Activated CD8-positive, alpha-beta T cell treated with anti-CD3 and anti-CD28 coated beads for 36 hours (primary cell): ENCODE measurements around the gene SDK2. TPM values are rescaled to one million over a fixed set of nuclear protein-coding genes. Genes with fewer than 3 reads are reported as not detected.

ENCODE experiments used
- ATAC-seq: fragments of 200-7000 bp; cut with Tn5 transposase; one replicate; pipeline ENCODE4 v1.10.0; 2021; ENCODE audit warnings: mild to moderate bottlenecking, moderate library complexity
- CTCF ChIA-PET: fragments of 350-600 bp; sonication (Branson Sonifier 250); formaldehyde crosslinking; loops from one replicate; lab custom pipeline; 2021; ENCODE audit warnings: antibody characterized with exemption; lab: Charles Lee
- POLR2A ChIA-PET: fragments of 350-600 bp; sonication (Branson Sonifier 250); formaldehyde crosslinking; loops from one replicate; lab custom pipeline; 2021; ENCODE audit warnings: antibody characterized with exemption; lab: Charles Lee
- DNase-seq: peaks from one replicate; pipeline ENCODE4 v3.0.0-alpha.2; 2020
- H3K27ac Mint-ChIP-seq: one replicate; pipeline ENCODE4 v1.8.0; 2021; ENCODE audit warnings: mild to moderate bottlenecking, mixed read lengths
- H3K27me3 Mint-ChIP-seq: one replicate; pipeline ENCODE4 v1.8.0; 2021; ENCODE audit warnings: mixed read lengths
- H3K36me3 Mint-ChIP-seq: one replicate; pipeline ENCODE4 v1.8.0; 2021; ENCODE audit warnings: low read depth, mixed read lengths
- H3K4me1 Mint-ChIP-seq: one replicate; pipeline ENCODE4 v1.8.0; 2021; ENCODE audit warnings: low read depth, mixed read lengths
- H3K4me3 Mint-ChIP-seq: one replicate; pipeline ENCODE4 v1.8.0; 2021; ENCODE audit warnings: mild to moderate bottlenecking, moderate library complexity, mixed read lengths
- H3K9me3 Mint-ChIP-seq: one replicate; pipeline ENCODE4 v1.8.0; 2021; ENCODE audit warnings: mixed read lengths
- intact Hi-C: fragments of 100-400 bp; cut with micrococcal nuclease; formaldehyde crosslinking; loops from one replicate; pipeline ENCODE4 v1.10.0; 2022
- total RNA-seq, 2 experiments: library from RNA; stranded (reverse); gene quantifications; one replicate each; pipeline ENCODE4 v1.2.3, GENCODE V29; 2021
- TF ChIP-seq, protein P1 (sequence below): fragments of 200-600 bp; IDR thresholded peaks from one replicate; pipeline ENCODE4 v1.8.0; 2022; ENCODE audit warnings: antibody characterized with exemption, mild to moderate bottlenecking

SDK2 gene
- total RNA-seq, 2 experiments from 2014 or later = 3.2 to 3.3 TPM

DNA sequence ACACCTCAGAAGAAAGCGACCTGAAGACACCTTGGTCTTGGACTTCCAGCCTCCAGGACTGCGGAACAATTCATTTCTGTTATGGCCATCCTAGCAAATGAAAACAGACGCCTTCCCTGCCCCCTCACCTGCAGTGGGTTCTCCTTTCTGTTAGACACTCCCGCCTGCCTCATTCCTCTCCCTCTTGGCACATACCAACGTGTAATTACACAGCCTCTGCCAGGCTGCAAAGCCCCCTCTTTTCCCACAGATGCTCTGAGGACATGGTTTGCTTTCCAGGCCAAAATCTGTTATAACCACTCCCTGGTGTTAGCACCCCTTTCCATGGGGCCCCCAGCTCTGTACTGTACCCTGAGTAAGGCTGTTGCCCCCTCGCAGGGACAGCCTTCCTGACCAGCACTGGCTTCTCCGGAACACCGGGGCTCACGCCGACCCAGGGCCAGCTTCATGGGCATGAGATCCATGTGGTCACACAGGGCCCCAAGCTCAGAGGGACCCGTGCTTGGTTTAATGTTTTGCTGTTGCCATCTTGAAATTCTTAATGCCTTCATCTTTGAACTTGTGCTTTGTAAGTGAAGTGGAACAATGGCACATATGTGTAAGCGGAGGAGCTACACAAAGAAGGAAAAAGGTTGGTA lies 64.1 kb downstream of the SDK2 start:
- Mint-ChIP-seq H3K9me3 (no peaks in the 10 kb centered on the region), H3K4me1 (peaks cover 2% of the 10 kb centered on the region), H3K36me3 (no peaks in the 10 kb centered on the region), H3K27ac (no peak overlapping the region), H3K4me3 (no peak overlapping the region), H3K27me3 (no peaks in the 10 kb centered on the region)
- DNase-seq (no peak), ATAC-seq (no peak)
- ChIA-PET POLR2A (no interaction called here), CTCF (interaction anchor here (0.7 kb wide), 1 partner anchor 9 kb away, joined by 3 read pairs; no protein-coding TSS in a partner anchor)
- intact Hi-C loops = no loop called here
- TF ChIP-seq, protein P1, sequence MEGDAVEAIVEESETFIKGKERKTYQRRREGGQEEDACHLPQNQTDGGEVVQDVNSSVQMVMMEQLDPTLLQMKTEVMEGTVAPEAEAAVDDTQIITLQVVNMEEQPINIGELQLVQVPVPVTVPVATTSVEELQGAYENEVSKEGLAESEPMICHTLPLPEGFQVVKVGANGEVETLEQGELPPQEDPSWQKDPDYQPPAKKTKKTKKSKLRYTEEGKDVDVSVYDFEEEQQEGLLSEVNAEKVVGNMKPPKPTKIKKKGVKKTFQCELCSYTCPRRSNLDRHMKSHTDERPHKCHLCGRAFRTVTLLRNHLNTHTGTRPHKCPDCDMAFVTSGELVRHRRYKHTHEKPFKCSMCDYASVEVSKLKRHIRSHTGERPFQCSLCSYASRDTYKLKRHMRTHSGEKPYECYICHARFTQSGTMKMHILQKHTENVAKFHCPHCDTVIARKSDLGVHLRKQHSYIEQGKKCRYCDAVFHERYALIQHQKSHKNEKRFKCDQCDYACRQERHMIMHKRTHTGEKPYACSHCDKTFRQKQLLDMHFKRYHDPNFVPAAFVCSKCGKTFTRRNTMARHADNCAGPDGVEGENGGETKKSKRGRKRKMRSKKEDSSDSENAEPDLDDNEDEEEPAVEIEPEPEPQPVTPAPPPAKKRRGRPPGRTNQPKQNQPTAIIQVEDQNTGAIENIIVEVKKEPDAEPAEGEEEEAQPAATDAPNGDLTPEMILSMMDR = no peak

DNA sequence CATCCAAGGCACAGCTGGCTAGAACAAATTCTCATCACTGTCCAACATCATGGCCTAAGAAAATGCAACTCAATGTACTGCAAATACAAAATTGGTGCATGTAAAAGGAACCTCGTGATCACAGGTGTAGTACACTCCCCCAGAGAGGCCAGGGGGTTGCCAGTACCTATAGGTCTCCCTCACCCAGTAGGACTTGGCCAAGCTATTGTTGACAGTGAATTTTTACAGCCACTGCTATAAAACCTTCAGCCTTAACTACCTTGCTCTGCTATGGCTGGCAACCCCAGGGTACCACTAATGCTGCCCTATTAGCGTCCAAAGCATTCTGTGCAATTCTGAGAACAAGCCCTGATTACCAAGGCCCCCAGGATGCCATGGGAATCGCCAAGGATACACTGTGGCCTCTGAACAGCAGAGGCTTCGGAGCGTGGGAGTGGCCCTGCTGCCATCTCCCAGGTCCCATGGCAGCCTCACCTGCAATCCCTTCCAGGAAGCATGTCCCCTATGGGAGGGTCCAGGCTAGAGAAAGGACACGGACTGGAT lies 67.6 kb downstream of the SDK2 start:
- Mint-ChIP-seq H3K9me3 (no peaks in the 10 kb centered on the region), H3K27me3 (no peaks in the 10 kb centered on the region), H3K4me1 (no peaks in the 10 kb centered on the region), H3K36me3 (no peaks in the 10 kb centered on the region), H3K4me3 (no peak overlapping the region), H3K27ac (no peak overlapping the region)
- ChIA-PET POLR2A (no interaction called here), CTCF (interaction anchor here (1.2 kb wide), 1 partner anchor 10 kb away, joined by 3 read pairs; no protein-coding TSS in a partner anchor)
- intact Hi-C loops = no loop called here
- ATAC-seq (no peak), DNase-seq (no peak)
- TF ChIP-seq, protein P1 = no peak

DNA sequence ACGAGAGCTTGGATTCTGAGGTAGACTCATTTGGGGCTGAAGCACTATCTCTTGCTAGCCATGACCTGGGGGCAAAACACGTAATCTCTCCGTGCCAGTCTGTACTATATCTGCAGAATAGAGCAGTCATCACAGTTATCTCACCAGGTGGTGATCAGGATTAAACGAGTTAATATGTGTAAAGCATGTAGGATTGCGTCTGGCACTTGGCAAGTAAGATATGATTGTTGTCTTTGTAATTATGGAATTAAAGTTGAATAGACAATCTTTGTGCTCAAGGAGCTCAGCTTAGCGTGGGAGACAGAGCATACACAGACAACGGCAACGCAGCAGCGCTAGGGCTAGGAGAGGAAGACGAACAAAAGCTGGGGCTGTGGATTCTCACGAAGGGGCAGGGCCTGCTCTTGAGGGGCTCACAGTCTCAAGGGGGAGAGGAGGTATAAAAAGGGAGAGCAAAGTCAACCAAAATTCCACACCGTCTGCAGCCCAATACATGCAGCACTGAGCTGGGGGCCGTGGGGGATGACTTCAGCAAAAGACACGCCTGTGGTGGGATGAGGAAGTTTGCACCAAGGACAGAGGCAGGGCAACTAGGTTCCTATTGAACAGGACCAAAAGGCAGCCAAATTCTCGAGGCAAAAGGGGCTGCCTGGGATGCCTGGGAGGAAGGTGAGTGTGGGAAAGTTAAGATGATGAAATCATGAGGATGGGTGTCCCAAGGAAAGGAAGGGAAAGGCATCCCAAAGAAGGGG lies 68.6 kb downstream of the SDK2 start:
- Mint-ChIP-seq H3K9me3 (no peaks in the 10 kb centered on the region), H3K36me3 (no peaks in the 10 kb centered on the region), H3K27me3 (no peaks in the 10 kb centered on the region), H3K4me3 (no peak overlapping the region), H3K27ac (no peak overlapping the region), H3K4me1 (no peaks in the 10 kb centered on the region)
- no peak for ATAC-seq
- intact Hi-C loops = no loop called here
- TF ChIP-seq, protein P1 = no peak
- DNase-seq = no peak
- ChIA-PET CTCF (no interaction called here), POLR2A (no interaction called here)

DNA sequence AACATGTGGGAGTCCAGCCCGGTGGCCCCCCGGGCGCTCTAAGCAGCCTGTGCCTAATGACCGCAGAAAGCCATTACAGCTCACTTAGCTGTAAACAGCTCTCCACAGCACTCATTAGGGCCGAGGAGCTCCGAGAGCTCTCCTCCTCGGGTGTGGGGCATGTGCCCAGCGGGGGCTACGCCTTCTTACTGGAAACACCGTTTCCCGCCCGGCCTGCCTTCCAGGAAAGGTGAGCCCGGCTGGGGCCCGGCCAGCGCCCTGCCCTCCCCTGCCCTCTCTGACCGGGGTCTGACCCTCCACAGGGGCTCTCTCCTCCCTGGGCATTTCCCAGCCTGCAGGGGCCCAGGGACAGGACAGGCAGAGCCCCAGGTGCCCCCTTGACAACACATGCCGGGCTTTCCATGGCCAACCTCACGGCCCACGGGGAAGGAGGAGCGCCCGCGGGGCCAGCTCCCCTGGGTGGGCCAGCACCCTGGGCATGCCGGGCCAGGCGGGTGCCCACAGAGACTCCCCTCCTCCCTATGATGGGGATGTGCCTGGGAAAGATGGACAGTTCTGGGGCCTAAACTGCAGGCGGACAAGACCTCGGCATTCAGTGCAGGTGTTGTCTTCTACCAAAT lies 72.6 kb downstream of the SDK2 start:
- Mint-ChIP-seq H3K4me1 (peaks cover 19% of the 10 kb centered on the region), H3K9me3 (no peaks in the 10 kb centered on the region), H3K27ac (no peak overlapping the region), H3K36me3 (no peaks in the 10 kb centered on the region), H3K27me3 (no peaks in the 10 kb centered on the region), H3K4me3 (no peak overlapping the region)
- ChIA-PET POLR2A (no interaction called here), CTCF (interaction anchor here (0.8 kb wide), 1 partner anchor 39 kb away, joined by 4 read pairs; no protein-coding TSS in a partner anchor)
- TF ChIP-seq, protein P1 = no peak
- ATAC-seq (no peak), DNase-seq (no peak)
- intact Hi-C loops = no loop called here
